GM18498 (cell line): ENCODE measurements around the gene PHF20.
"Not testable (repeated sequence)": the region's sequence is repeated elsewhere in the genome, so short reads cannot be mapped to it uniquely, and the experiment has no call there.

ENCODE experiments used
- ATAC-seq: cut with Tn5 transposase; IDR thresholded peaks from one replicate; pipeline ENCODE4 v1.9.1; 2021; ENCODE audit warnings: mild to moderate bottlenecking, moderate library complexity; ENCODE audit not compliant: unreplicated experiment

Gene PHF20

GRCh38 chr20:35774391-35774790 lies 2.6 kb downstream of the PHF20 start:
- no peak for ATAC-seq

GRCh38 chr20:35776513-35777101 lies 4.8 kb downstream of the PHF20 start:
- ATAC-seq, result no peak

- not testable (repeated sequence) for ATAC-seq
These were observed 12.0 kb downstream of the PHF20 start for GRCh38 chr20:35783811-35784210.

GRCh38 chr20:35785541-35785940 lies 13.7 kb downstream of the PHF20 start:
- not testable (repeated sequence) for ATAC-seq

GRCh38 chr20:35788796-35789195 lies 17.0 kb downstream of the PHF20 start:
- no peak for ATAC-seq

- no peak for ATAC-seq
These were observed 19.3 kb downstream of the PHF20 start for GRCh38 chr20:35791097-35791496.

- ATAC-seq, result no peak
These were observed 20.0 kb downstream of the PHF20 start for GRCh38 chr20:35791821-35792220.

- ATAC-seq, result no peak
These were observed 20.9 kb downstream of the PHF20 start for GRCh38 chr20:35792740-35793139.

GRCh38 chr20:35796571-35796970 lies 24.8 kb downstream of the PHF20 start:
- no peak for ATAC-seq

- ATAC-seq, result no peak
These were observed 30.1 kb downstream of the PHF20 start for GRCh38 chr20:35801865-35802264.

- no peak for ATAC-seq
These were observed 34.3 kb downstream of the PHF20 start for GRCh38 chr20:35806075-35806474.

GRCh38 chr20:35807877-35808276 lies 36.1 kb downstream of the PHF20 start:
- no peak for ATAC-seq

GRCh38 chr20:35820715-35821114 lies 48.9 kb downstream of the PHF20 start:
- ATAC-seq, result no peak

GRCh38 chr20:35821807-35822242 lies 50.0 kb downstream of the PHF20 start:
- ATAC-seq, result no peak

- no peak for ATAC-seq
These were observed 51.3 kb downstream of the PHF20 start for GRCh38 chr20:35823147-35823546.

- no peak for ATAC-seq
These were observed 52.1 kb downstream of the PHF20 start for GRCh38 chr20:35823937-35824336.

- no peak for ATAC-seq
These were observed 54.7 kb downstream of the PHF20 start for GRCh38 chr20:35826397-35826998.

GRCh38 chr20:35828434-35828833 lies 56.6 kb downstream of the PHF20 start:
- no peak for ATAC-seq

GRCh38 chr20:35828916-35829315 lies 57.1 kb downstream of the PHF20 start:
- ATAC-seq, result no peak

- no peak for ATAC-seq
These were observed 58.4 kb downstream of the PHF20 start for GRCh38 chr20:35830264-35830663.

- no peak for ATAC-seq
These were observed 59.2 kb downstream of the PHF20 start for GRCh38 chr20:35831029-35831428.

GRCh38 chr20:35831971-35832370 lies 60.2 kb downstream of the PHF20 start:
- no peak for ATAC-seq

GRCh38 chr20:35833241-35833640 lies 61.4 kb downstream of the PHF20 start:
- ATAC-seq, result no peak
